Naive thymus-derived CD8-positive, alpha-beta T cell (primary cell): ENCODE data around the gene MLX. TPM values are rescaled to one million over a fixed set of nuclear protein-coding genes. Genes with fewer than 3 reads are reported as not detected.
"Not testable (repeated sequence)": the region's sequence is repeated elsewhere in the genome, so short reads cannot be mapped to it uniquely, and the experiment has no call there.

Experiments
- ATAC-seq, 2 donors: fragments of 150-1000 bp; cut with Tn5 transposase in 1 of 2; sonication (Bioruptor Pico), chemical (Tn5 transposase) in 1 of 2; 1 replicate in 1 of 2; 2 replicates in 1 of 2; pipeline ENCODE4 v1.10.0; 2021; ENCODE audit warnings: mild to moderate bottlenecking in 2 of 2, moderate library complexity in 2 of 2
- POLR2A ChIA-PET: fragments of 350-600 bp; sonication (Branson Sonifier 250); formaldehyde crosslinking; loops from one replicate; lab custom pipeline; 2021; ENCODE audit warnings: antibody characterized with exemption; lab: Charles Lee
- DNase-seq, 10 donors: peaks; one replicate each; pipeline versions ENCODE4 v3.0.0 to v3.0.0-alpha.2; 2020 to 2022
- H3K27ac Mint-ChIP-seq, 10 donors: one replicate each; pipeline ENCODE4 v1.8.0; 2020 to 2022; ENCODE audit warnings: mild to moderate bottlenecking in 10 of 10, mixed read lengths in 10 of 10, moderate library complexity in 4 of 10, inconsistent platforms in 1 of 10
- H3K27me3 Mint-ChIP-seq, 5 donors: one replicate each; pipeline ENCODE4 v1.8.0; 2021 to 2022; ENCODE audit warnings: mixed read lengths in 5 of 5
- H3K36me3 Mint-ChIP-seq, 3 donors: one replicate each; pipeline ENCODE4 v1.8.0; 2020 to 2022; ENCODE audit warnings: mixed read lengths in 3 of 3, mild to moderate bottlenecking in 2 of 3, inconsistent platforms in 1 of 3
- H3K4me1 Mint-ChIP-seq, 4 donors: one replicate each; pipeline ENCODE4 v1.8.0; 2021 to 2022; ENCODE audit warnings: mixed read lengths in 4 of 4
- H3K4me3 Mint-ChIP-seq, 10 donors: one replicate each; pipeline ENCODE4 v1.8.0; 2020 to 2022; ENCODE audit warnings: mild to moderate bottlenecking in 10 of 10, mixed read lengths in 10 of 10, moderate library complexity in 6 of 10, inconsistent platforms in 1 of 10
- H3K9me3 Mint-ChIP-seq, 9 donors: one replicate each; pipeline ENCODE4 v1.8.0; 2020 to 2022; ENCODE audit warnings: mixed read lengths in 9 of 9, mild to moderate bottlenecking in 3 of 9, inconsistent platforms in 1 of 9, moderate library complexity in 1 of 9
- polyA plus RNA-seq, 3 donors: library from polyadenylated mRNA; unstranded; fragments of 300-500 nt; fragmentation: Illumina TruSeq; gene quantifications; one replicate each; pipeline ENCODE4 v1.2.3, GENCODE V29; 2021
- total RNA-seq, 8 experiments: library from RNA in 2 of 8; stranded (reverse) in 2 of 8; gene quantifications; one replicate each; pipeline ENCODE4 v1.2.3 and lab custom pipeline; 2021 to 2026

Gene MLX
- total and polyA plus RNA-seq, 5 experiments from 2014 or later: 24.6 to 67.8 (median 47.1) TPM

DNA sequence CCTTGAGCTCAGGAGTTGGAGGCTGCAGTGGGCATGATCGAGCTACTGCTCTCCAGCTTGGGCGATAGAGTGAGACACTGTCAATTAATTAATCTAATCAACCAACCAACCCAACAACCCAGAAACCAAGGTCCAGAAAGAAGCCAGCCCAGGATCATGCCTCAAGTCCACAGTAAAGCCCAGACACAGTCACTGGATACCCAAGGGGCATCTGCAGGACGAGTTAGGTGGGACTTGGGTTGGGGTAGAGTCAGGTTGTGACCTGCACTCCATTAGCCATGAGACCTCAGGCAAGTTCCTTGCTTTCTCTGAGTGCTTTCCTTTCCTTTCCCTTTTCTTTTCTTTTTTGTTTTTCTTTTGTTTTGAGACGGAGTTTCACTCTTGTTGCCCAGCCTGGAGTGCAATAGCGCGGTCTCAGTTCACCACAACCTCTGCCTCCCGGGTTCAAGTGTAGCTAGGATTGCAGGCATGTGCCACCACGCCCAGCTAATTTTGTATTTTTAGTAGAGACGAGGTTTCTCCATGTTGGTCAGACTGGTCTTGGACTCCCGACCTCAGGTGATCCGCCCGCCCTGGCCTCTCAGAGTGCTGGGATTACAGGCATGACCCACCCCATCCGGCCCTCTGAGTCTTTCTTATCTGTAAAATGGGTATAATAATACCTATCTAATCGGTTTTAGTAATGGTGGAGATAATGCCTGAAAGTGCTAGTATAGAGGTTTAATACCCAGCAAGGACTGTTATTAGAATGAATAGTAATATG is 17.7 kb upstream of the MLX start:
- POLR2A ChIA-PET: interaction anchor here (0.6 to 2.9 kb wide), 8 partner anchors 12 to 161 kb away, joined by 3 to 16 read pairs (median 5); partner anchors contain the start of genes MLX, NAGLU, PSMC3IP and STAT3
- no peaks in the 10 kb centered on the region for H3K27me3 Mint-ChIP-seq
- H3K4me1 Mint-ChIP-seq: peaks cover 11 to 39% (median 27%) of the 10 kb centered on the region in 4 donors
- ATAC-seq (no peak), DNase-seq (no peak)
- H3K36me3 Mint-ChIP-seq: peaks cover 0 to 2% (median 0%) of the 10 kb centered on the region in 3 donors
- H3K27ac Mint-ChIP-seq: peak overlapping the region in 3 of 10 donors; percentile 7 to 88 (median 28)
- peak overlapping the region; percentile 39 to 72 (median 50) for H3K4me3 Mint-ChIP-seq
- no peaks in the 10 kb centered on the region for H3K9me3 Mint-ChIP-seq

GRCh38 chr17:42552736-42553135 is 14.2 kb upstream of the MLX start, which contains the start of gene HSD17B1:
Gene HSD17B1, plus strand, starts transcription at chr17:42552923. Its CDS starts 11 bp downstream, at chr17:42552934.
- H3K9me3 Mint-ChIP-seq, ATAC-seq, POLR2A ChIA-PET, H3K36me3 Mint-ChIP-seq, DNase-seq, H3K27me3 Mint-ChIP-seq: not testable (repeated sequence)
- Mint-ChIP-seq H3K4me3 (peak within 1 kb of the TSS; percentile 84 to 95 (median 92)), H3K27ac (peak within 1 kb of the TSS; percentile 48 to 96 (median 88)), H3K4me1 (peaks cover 14 to 60% (median 42%) of the 10 kb centered on the region in 4 donors)

- H3K27ac Mint-ChIP-seq: peak overlapping the region in 9 of 10 donors; percentile 66 to 96 (median 93)
- H3K27me3 Mint-ChIP-seq: no peaks in the 10 kb centered on the region
- no peaks in the 10 kb centered on the region for H3K9me3 Mint-ChIP-seq
- H3K36me3 Mint-ChIP-seq: peaks cover 0 to 2% (median 0%) of the 10 kb centered on the region in 3 donors
- H3K4me1 Mint-ChIP-seq: peaks cover 14 to 60% (median 41%) of the 10 kb centered on the region in 4 donors
- DNase-seq (no peak), ATAC-seq (no peak)
- peak overlapping the region; percentile 77 to 95 (median 90) for H3K4me3 Mint-ChIP-seq
- POLR2A ChIA-PET: interaction anchor here (0.6 to 2.6 kb wide), 6 partner anchors 13 to 239 kb away, joined by 3 to 16 read pairs (median 6); partner anchors contain the start of genes MLX, NAGLU, RETREG3 and TUBG1
These were observed 13.6 kb upstream of the MLX start for GRCh38 chr17:42553161-42553818.

- peaks cover 0 to 2% (median 0%) of the 10 kb centered on the region in 3 donors for H3K36me3 Mint-ChIP-seq
- peak overlapping the region; percentile 66 to 96 (median 94) for H3K27ac Mint-ChIP-seq
- no peaks in the 10 kb centered on the region for H3K9me3 Mint-ChIP-seq
- ATAC-seq (peak in 1 of 2 donors; percentile 28), DNase-seq (no peak)
- H3K4me3 Mint-ChIP-seq: peak overlapping the region; percentile 84 to 95 (median 92)
- H3K27me3 Mint-ChIP-seq: no peaks in the 10 kb centered on the region
- POLR2A ChIA-PET: interaction anchor here (0.8 to 2.6 kb wide), 12 partner anchors 9 to 239 kb away, joined by 3 to 16 read pairs (median 4); partner anchors contain the start of genes CAVIN1, MLX, NAGLU and RETREG3
- H3K4me1 Mint-ChIP-seq: peaks cover 14 to 57% (median 39%) of the 10 kb centered on the region in 4 donors
These were observed 13.0 kb upstream of the MLX start for GRCh38 chr17:42553866-42554249.

DNA sequence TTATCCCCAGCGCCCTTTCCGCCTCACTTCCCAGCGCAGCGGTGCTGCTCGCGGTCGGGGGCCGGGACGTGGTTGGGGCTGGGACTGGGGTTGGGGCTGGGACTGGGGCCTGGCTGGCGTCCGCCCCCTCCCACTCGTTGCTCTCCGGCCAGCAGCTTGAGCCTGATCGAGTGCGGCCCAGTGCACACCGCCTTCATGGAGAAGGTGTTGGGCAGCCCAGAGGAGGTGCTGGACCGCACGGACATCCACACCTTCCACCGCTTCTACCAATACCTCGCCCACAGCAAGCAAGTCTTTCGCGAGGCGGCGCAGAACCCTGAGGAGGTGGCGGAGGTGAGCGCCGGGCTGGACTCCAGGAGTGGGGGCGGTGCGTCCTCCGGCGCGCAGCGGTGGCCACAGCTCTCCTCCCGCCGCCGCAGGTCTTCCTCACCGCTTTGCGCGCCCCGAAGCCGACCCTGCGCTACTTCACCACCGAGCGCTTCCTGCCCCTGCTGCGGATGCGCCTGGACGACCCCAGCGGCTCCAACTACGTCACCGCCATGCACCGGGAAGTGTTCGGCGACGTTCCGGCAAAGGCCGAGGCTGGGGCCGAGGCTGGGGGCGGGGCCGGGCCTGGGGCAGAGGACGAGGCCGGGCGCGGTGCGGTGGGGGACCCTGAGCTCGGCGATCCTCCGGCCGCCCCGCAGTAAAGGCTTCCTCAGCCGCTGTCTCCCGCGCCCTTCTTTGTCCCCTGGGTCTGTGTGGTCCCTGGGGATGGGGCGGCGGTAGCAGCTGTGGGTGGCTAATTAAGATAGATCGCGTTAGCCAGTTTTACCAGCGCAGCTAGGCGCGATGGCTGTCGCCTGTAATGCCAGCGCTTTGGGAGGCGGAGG is 12.4 kb upstream of the MLX start:
- Mint-ChIP-seq H3K27ac (peak overlapping the region; percentile 83 to 96 (median 94)), H3K4me3 (peak overlapping the region; percentile 84 to 95 (median 92))
- peak; percentile 91 to 93 for ATAC-seq

DNA sequence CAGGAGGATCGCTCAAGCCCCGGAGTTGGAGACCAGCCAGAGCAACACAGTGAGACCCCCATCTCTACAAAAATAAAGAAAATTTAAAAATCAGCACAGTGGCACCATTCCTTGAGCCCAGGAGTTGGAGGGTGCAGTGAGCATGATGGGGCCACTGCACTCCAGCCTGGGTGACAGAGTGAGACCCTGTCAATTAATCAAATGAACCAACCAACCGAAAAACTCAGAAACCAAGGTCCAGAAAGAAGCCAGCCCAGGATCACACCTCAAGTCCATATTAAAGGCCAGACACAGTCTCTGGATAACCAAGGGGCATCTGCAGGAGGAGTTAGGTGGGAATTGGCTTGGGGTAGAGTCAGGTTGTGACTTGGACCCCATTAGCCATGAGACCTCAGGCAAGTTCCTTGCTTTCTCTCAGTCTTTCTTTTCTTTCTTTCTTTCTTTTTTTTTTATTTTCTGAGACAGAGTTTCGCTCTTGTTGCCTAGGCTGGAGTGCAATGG is 11.7 kb upstream of the MLX start:
- POLR2A ChIA-PET: interaction anchor here (0.8 to 2.6 kb wide), 9 partner anchors 8 to 132 kb away, joined by 3 to 16 read pairs (median 7); partner anchors contain the start of genes CAVIN1, MLX, NAGLU and PSMC3IP
- Mint-ChIP-seq H3K9me3 (no peaks in the 10 kb centered on the region), H3K27me3 (no peaks in the 10 kb centered on the region), H3K27ac (peak overlapping the region; percentile 83 to 96 (median 94)), H3K4me1 (peaks cover 13 to 51% (median 33%) of the 10 kb centered on the region in 4 donors), H3K4me3 (peak overlapping the region; percentile 84 to 95 (median 92)), H3K36me3 (peaks cover 0 to 2% (median 0%) of the 10 kb centered on the region in 3 donors)
- DNase-seq (no peak), ATAC-seq (no peak)

More for the DNA sequence above, 12.4 kb upstream of the MLX start:
- H3K27me3 Mint-ChIP-seq: no peaks in the 10 kb centered on the region
- POLR2A ChIA-PET: interaction anchor here (0.8 to 2.6 kb wide), 13 partner anchors 9 to 240 kb away, joined by 3 to 16 read pairs (median 4); partner anchors contain the start of genes CAVIN1, MLX, NAGLU and PSMC3IP
- peaks cover 0 to 2% (median 0%) of the 10 kb centered on the region in 3 donors for H3K36me3 Mint-ChIP-seq
- peak; percentile 61 to 88 (median 74) for DNase-seq
- no peaks in the 10 kb centered on the region for H3K9me3 Mint-ChIP-seq
- H3K4me1 Mint-ChIP-seq: peaks cover 11 to 51% (median 33%) of the 10 kb centered on the region in 4 donors

DNA sequence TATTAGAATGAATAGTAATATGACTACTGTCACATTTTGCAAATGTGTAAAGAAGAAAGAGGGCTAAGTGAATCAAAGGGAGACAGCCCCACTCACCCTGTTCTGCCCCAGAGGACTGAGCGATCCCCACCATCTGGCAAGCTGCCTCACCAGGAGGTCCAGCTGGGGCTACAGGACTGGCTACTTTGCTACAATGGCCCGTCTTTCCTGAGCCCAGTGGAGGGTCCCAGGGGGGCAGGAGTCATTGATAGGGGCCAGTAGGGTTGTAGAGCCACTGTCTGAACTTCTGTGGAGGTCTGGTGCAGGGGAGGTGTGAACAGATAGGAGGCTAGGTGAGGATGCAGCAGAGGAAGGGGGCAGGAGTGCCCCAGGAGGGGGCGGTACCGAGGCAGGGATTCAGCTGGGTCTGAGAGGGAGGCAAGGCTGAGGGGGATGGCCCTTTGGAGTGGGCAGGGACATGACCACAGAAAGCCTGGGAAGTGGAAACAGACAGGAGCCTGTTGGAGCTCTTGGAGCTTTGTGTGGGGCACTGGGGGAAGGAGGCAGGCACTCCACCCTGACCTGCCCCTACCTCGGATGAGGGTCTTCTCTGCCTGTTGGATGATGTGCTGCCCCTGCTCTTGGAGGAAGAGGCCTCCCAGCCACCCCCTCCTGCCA is 10.8 kb upstream of the MLX start:
- DNase-seq, H3K27me3 Mint-ChIP-seq, H3K9me3 Mint-ChIP-seq, ATAC-seq, H3K36me3 Mint-ChIP-seq: not testable (repeated sequence)
- POLR2A ChIA-PET: interaction anchor here (2.6 kb wide), 1 partner anchor 53 kb away, joined by 7 read pairs; the partner anchor contains the start of genes RETREG3 and TUBG1
- Mint-ChIP-seq H3K4me3 (peak overlapping the region in 3 of 10 donors; percentile 89 to 95 (median 93)), H3K27ac (peak overlapping the region in 2 of 10 donors; percentile 55 to 83), H3K4me1 (peaks cover 10 to 45% (median 34%) of the 10 kb centered on the region in 4 donors)

DNA sequence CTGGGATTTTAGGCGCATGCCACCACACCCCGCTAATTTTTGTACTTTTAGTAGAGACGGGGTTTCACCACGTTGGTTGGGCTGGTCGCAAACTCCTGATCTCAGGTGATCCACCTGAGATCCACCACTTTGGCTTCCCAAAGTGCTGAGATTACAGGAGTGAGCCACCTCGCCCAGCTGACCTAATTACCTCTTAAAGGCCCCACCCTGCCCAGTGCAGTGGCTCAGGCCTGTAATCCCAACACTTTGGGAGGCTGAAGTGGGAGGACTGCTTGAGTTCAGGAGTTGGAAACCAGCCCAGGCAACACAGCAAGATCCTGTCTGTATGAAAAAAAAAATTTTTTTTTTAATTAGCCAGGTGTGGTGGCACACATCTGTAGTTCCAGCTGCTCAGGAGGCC is 7.8 kb upstream of the MLX start:
- peaks cover 0 to 2% (median 2%) of the 10 kb centered on the region in 3 donors for H3K36me3 Mint-ChIP-seq
- ATAC-seq (no peak), DNase-seq (no peak)
- no peaks in the 10 kb centered on the region for H3K9me3 Mint-ChIP-seq
- H3K4me1 Mint-ChIP-seq: peaks cover 16 to 45% (median 44%) of the 10 kb centered on the region in 4 donors
- POLR2A ChIA-PET: interaction anchor here (1.9 kb wide), 1 partner anchor 18 kb away, joined by 7 read pairs; the partner anchor contains the start of gene PSMC3IP
- H3K27me3 Mint-ChIP-seq: no peaks in the 10 kb centered on the region
- H3K4me3 Mint-ChIP-seq: no peak overlapping the region
- no peak overlapping the region for H3K27ac Mint-ChIP-seq

- H3K36me3 Mint-ChIP-seq: peaks cover 0 to 4% (median 4%) of the 10 kb centered on the region in 3 donors
- ATAC-seq (no peak), DNase-seq (no peak)
- H3K4me1 Mint-ChIP-seq: peaks cover 16 to 45% (median 38%) of the 10 kb centered on the region in 4 donors
- H3K27ac Mint-ChIP-seq: peak overlapping the region in 3 of 10 donors; percentile 17 to 69 (median 68)
- H3K27me3 Mint-ChIP-seq: no peaks in the 10 kb centered on the region
- no peaks in the 10 kb centered on the region for H3K9me3 Mint-ChIP-seq
- H3K4me3 Mint-ChIP-seq: peak overlapping the region in 7 of 10 donors; percentile 34 to 73 (median 69)
- POLR2A ChIA-PET: interaction anchor here (0.6 kb wide), 1 partner anchor 9 kb away, joined by 3 read pairs; no protein-coding TSS in a partner anchor
These were observed 6.7 kb upstream of the MLX start for GRCh38 chr17:42560246-42560645.

DNA sequence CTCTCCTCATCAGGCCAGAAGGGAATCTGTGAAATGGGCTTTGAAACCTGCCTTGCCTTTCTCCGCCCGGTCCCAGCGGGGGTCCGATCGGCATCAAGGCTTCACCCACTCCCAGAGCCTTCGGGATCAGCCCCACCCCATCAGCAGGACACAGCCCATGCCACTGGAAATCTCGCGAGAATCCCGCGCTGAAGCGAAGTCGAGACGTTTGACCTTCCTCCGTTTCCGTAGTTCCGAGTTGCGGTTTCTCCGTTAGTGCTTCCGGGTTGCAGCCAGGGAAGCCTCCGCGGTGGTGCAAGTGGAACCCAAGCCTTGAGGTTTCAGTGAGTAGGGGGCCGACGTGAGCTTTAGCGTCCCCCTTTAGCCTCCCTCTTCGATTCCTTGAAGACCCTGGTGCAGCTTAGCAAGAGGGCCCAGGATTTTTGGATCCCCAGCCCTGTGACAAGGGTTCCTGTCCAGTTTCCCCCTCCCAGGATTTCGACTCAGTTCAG is 5.0 kb upstream of the MLX start, which contains the start of gene COASY:
TSS of gene COASY (plus strand) at position 252 of the 491 bp plus-strand sequence. CDS start 475 bp downstream, outside the sequence.
- peak within 1 kb of the TSS; percentile 90 to 96 (median 93) for H3K27ac Mint-ChIP-seq
- no peaks in the 10 kb centered on the region for H3K9me3 Mint-ChIP-seq
- H3K4me3 Mint-ChIP-seq: peak within 1 kb of the TSS; percentile 86 to 94 (median 90)
- H3K4me1 Mint-ChIP-seq: peaks cover 17 to 43% (median 40%) of the 10 kb centered on the region in 4 donors
- H3K36me3 Mint-ChIP-seq: peaks cover 0 to 4% (median 4%) of the 10 kb centered on the region in 3 donors
- DNase-seq: peak; percentile 78 to 98 (median 88)
- peak; percentile 64 to 66 for ATAC-seq
- H3K27me3 Mint-ChIP-seq: no peaks in the 10 kb centered on the region
- POLR2A ChIA-PET: interaction anchor here (0.7 to 1.8 kb wide), 2 partner anchors 15 to 35 kb away, joined by 4 to 8 read pairs; no protein-coding TSS in a partner anchor
